Measurements from ENCODE around the gene AVPI1. TPM values are rescaled to one million over a fixed set of nuclear protein-coding genes. Genes with fewer than 3 reads are reported as not detected.

The AVPI1 gene
- total and polyA plus RNA-seq, 2 of the 13 experiments (the other 11 are each of a cell fraction or from before 2014, with no cell fraction given), result 39.8 to 61.2 TPM

- TF ChIP-seq SPEN (CRISPR knock-in tag; IDR thresholded peaks at IDR 0.05; ENCODE audit: low read depth) (peak; percentile 63), FOXO4 (CRISPR knock-in tag; conservative IDR thresholded peaks at IDR 0.05) (no peak), ERF (CRISPR knock-in tag; IDR thresholded peaks at IDR 0.05) (no peak), ARID3A (IDR thresholded peaks at IDR 0.05; ENCODE audit: low read depth, low read length) (no peak), E2F5 (CRISPR knock-in tag; conservative IDR thresholded peaks at IDR 0.05) (no peak), ZBTB37 (CRISPR knock-in tag; IDR thresholded peaks at IDR 0.05) (no peak), ZNF253 (CRISPR knock-in tag; IDR thresholded peaks at IDR 0.05; ENCODE audit: borderline replicate concordance) (no peak), AHR (CRISPR knock-in tag; IDR thresholded peaks at IDR 0.05) (no peak), TCF7 (IDR thresholded peaks at IDR 0.05; ENCODE audit: low read depth) (no peak), ZNF563 (CRISPR knock-in tag; IDR thresholded peaks at IDR 0.05) (0 out of 2 replicates have a peak, but pooled peaks have one; percentile 50), ZNF225 (CRISPR knock-in tag; IDR thresholded peaks at IDR 0.05) (peak; percentile 85; the same call in 1 of the 2 replicates), DRAP1 (CRISPR knock-in tag; IDR thresholded peaks at IDR 0.05) (0 out of 2 replicates have a peak, but pooled peaks have one; percentile 37), FUBP1 (CRISPR knock-in tag; IDR thresholded peaks at IDR 0.05; ENCODE audit: borderline replicate concordance) (no peak), STAT5B (CRISPR knock-in tag; IDR thresholded peaks at IDR 0.05) (no peak)
- TF ChIP-seq, protein P1, sequence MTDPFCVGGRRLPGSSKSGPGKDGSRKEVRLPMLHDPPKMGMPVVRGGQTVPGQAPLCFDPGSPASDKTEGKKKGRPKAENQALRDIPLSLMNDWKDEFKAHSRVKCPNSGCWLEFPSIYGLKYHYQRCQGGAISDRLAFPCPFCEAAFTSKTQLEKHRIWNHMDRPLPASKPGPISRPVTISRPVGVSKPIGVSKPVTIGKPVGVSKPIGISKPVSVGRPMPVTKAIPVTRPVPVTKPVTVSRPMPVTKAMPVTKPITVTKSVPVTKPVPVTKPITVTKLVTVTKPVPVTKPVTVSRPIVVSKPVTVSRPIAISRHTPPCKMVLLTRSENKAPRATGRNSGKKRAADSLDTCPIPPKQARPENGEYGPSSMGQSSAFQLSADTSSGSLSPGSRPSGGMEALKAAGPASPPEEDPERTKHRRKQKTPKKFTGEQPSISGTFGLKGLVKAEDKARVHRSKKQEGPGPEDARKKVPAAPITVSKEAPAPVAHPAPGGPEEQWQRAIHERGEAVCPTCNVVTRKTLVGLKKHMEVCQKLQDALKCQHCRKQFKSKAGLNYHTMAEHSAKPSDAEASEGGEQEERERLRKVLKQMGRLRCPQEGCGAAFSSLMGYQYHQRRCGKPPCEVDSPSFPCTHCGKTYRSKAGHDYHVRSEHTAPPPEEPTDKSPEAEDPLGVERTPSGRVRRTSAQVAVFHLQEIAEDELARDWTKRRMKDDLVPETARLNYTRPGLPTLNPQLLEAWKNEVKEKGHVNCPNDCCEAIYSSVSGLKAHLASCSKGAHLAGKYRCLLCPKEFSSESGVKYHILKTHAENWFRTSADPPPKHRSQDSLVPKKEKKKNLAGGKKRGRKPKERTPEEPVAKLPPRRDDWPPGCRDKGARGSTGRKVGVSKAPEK (CRISPR knock-in tag; IDR thresholded peaks at IDR 0.05; ENCODE audit: borderline replicate concordance), result no peak
These were observed 53.8 kb downstream of the AVPI1 start, which contains the start of gene MORN4 (continued) for GRCh38 chr10:97632949-97633884.

All from HepG2 (cell line).